Neural cell (in vitro differentiated cells): Measurements from ENCODE around the gene IGFBPL1.

Source experiments
- EZH2 ChIP-seq: fragments of 200-600, 300-800 bp; shearing (Covaris generic), sonication (generic); IDR thresholded peaks from 2 replicates; pipeline ENCODE4 v1.6.1; 2014; ENCODE audit warnings: antibody characterized with exemption, low read length, borderline replicate concordance, mild to moderate bottlenecking; ENCODE audit not compliant: insufficient read depth, poor library complexity, severe bottlenecking
- TF ChIP-seq, protein P1 (sequence below): fragments of 450-650 bp; IDR thresholded peaks from 2 replicates; pipeline ENCODE4 v1.5.1; 2014; ENCODE audit warnings: antibody characterized with exemption, mild to moderate bottlenecking, moderate library complexity; ENCODE audit not compliant: poor library complexity, severe bottlenecking

DNA sequence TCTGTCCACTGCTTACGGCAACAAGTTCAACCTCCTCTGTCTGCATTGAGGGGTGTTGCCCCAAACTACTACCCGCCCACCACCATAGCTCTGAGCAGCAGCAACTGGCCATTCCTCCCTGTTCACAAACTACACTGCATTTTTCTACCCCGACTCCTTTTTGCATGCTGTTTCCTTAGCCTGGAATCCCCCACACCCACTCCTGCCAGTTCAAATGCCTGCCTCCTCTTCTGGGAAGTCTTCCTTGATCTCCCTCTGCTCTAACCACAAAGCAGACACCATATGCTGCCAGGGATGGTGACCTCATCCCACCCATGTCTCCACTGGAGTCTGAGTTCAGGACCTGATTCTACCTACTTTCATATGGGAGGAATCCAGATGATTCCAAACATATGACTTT is 18.5 kb downstream of the IGFBPL1 start:
- TF ChIP-seq EZH2: no peak
- TF ChIP-seq, protein P1, sequence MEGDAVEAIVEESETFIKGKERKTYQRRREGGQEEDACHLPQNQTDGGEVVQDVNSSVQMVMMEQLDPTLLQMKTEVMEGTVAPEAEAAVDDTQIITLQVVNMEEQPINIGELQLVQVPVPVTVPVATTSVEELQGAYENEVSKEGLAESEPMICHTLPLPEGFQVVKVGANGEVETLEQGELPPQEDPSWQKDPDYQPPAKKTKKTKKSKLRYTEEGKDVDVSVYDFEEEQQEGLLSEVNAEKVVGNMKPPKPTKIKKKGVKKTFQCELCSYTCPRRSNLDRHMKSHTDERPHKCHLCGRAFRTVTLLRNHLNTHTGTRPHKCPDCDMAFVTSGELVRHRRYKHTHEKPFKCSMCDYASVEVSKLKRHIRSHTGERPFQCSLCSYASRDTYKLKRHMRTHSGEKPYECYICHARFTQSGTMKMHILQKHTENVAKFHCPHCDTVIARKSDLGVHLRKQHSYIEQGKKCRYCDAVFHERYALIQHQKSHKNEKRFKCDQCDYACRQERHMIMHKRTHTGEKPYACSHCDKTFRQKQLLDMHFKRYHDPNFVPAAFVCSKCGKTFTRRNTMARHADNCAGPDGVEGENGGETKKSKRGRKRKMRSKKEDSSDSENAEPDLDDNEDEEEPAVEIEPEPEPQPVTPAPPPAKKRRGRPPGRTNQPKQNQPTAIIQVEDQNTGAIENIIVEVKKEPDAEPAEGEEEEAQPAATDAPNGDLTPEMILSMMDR: no peak
